ENCODE data around the gene CGAS.
A peak's percentile ranks its signal among the peaks of the same experiment; 100 is the strongest.

CGAS gene

GRCh38 chr6:73452107-73452461, at the start of gene CGAS:
CGAS (minus strand) TSS chr6:73452297; CDS start chr6:73452181, 116 bp downstream.
- peak; percentile 75 for DNase-seq (ENCODE audit: low spot score)

- DNase-seq (ENCODE audit: low spot score), result no peak
Measured at GRCh38 chr6:73497915-73498314, 45.8 kb upstream of the CGAS start.

- no peak for DNase-seq (ENCODE audit: low spot score)
Measured at GRCh38 chr6:73491377-73491776, 39.3 kb upstream of the CGAS start.

- DNase-seq (ENCODE audit: low spot score), result no peak
Measured at GRCh38 chr6:73487473-73487872, 35.4 kb upstream of the CGAS start.

- no peak for DNase-seq (ENCODE audit: low spot score)
Measured at GRCh38 chr6:73484438-73484837, 32.3 kb upstream of the CGAS start.

GRCh38 chr6:73481969-73482368, 29.9 kb upstream of the CGAS start:
- no peak for DNase-seq (ENCODE audit: low spot score)

GRCh38 chr6:73477407-73477806, 25.3 kb upstream of the CGAS start:
- no peak for DNase-seq (ENCODE audit: low spot score)

GRCh38 chr6:73476723-73477122, 24.6 kb upstream of the CGAS start:
- DNase-seq (ENCODE audit: low spot score), result no peak

- peak; percentile 28 for DNase-seq (ENCODE audit: low spot score)
Measured at GRCh38 chr6:73471686-73472290, 19.7 kb upstream of the CGAS start.

- DNase-seq (ENCODE audit: low spot score), result peak; percentile 94
Measured at GRCh38 chr6:73461537-73462350, 9.6 kb upstream of the CGAS start, which contains the start of gene MTO1. MTO1 (plus strand) TSS chr6:73461737; CDS start chr6:73461855, 118 bp downstream.

- DNase-seq (ENCODE audit: low spot score), result peak; percentile 88
Measured at GRCh38 chr6:73460056-73460455, 8.0 kb upstream of the CGAS start.

GRCh38 chr6:73459474-73459873, 7.4 kb upstream of the CGAS start:
- DNase-seq (ENCODE audit: low spot score), result peak; percentile 17

GRCh38 chr6:73455865-73456629, 4.0 kb upstream of the CGAS start:
- no peak for DNase-seq (ENCODE audit: low spot score)

GRCh38 chr6:73451223-73452106, 632 bp downstream of the CGAS start:
- peak; percentile 29 for DNase-seq (ENCODE audit: low spot score)

- no peak for DNase-seq (ENCODE audit: low spot score)
Measured at GRCh38 chr6:73443555-73443954, 8.5 kb downstream of the CGAS start.

- no peak for DNase-seq (ENCODE audit: low spot score)
Measured at GRCh38 chr6:73435236-73435635, 16.9 kb downstream of the CGAS start.

GRCh38 chr6:73421534-73421933, 30.6 kb downstream of the CGAS start:
- no peak for DNase-seq (ENCODE audit: low spot score)

- DNase-seq (ENCODE audit: low spot score), result no peak
Measured at GRCh38 chr6:73418081-73418741, 33.9 kb downstream of the CGAS start.

- no peak for DNase-seq (ENCODE audit: low spot score)
Measured at GRCh38 chr6:73413102-73413501, 39.0 kb downstream of the CGAS start.

- no peak for DNase-seq (ENCODE audit: low spot score)
Measured at GRCh38 chr6:73409395-73409794, 42.7 kb downstream of the CGAS start.

- no peak for DNase-seq (ENCODE audit: low spot score)
Measured at GRCh38 chr6:73400656-73401055, 51.4 kb downstream of the CGAS start.

Data from pons (tissue), 1 donor.